Endothelial cell of umbilical vein (primary cell): ENCODE results near the gene ULK4. TPM values are rescaled to one million over a fixed set of nuclear protein-coding genes. Genes with fewer than 3 reads are reported as not detected.

ENCODE experiments used
- BruUV-seq: library from RNA; stranded (reverse); fragments of 400-500 nt; replicated peaks from 2 replicates; lab custom pipeline; 2021; lab: Mats Ljungman, UMichigan
- CTCF ChIA-PET: fragments of 300-600, 350-600 bp; sonication (Branson Sonifier 250); formaldehyde crosslinking; loops from one replicate; lab custom pipeline; 2021; ENCODE audit warnings: antibody characterized with exemption, inconsistent platforms; lab: Charles Lee
- POLR2A ChIA-PET: fragments of 300-600, 350-600 bp; sonication (Branson Sonifier 250); formaldehyde crosslinking; loops from one replicate; lab custom pipeline; 2021; ENCODE audit warnings: antibody characterized with exemption, inconsistent platforms; lab: Charles Lee
- DNase-seq: peaks from one replicate; pipeline ENCODE4 v3.0.0-alpha.2; 2011; ENCODE audit warnings: low read depth, low spot score
- FAIRE-seq: peaks from 2 replicates; lab custom pipeline; 2011; peaks lifted over from hg19 to GRCh38; lab: Jason Lieb, UNC
- H2AFZ ChIP-seq: 2 replicates; pipeline ENCODE4 v1.6.0; 2012; ENCODE audit warnings: low read depth, low read length, control low read depth, inconsistent platforms
- H3K27ac ChIP-seq: 2 replicates; pipeline ENCODE4 v1.5.1; 2011; ENCODE audit warnings: low read depth, mild to moderate bottlenecking, control low read depth, low read length, moderate library complexity; ENCODE audit not compliant: insufficient read depth
- H3K27me3 ChIP-seq, 2 experiments: 2 replicates each; pipeline versions ENCODE4 v1.6.0 to v1.6.1; 2011; ENCODE audit warnings: low read length in 2 of 2, mixed read lengths in 1 of 2; ENCODE audit not compliant: control insufficient read depth in 2 of 2, insufficient read depth in 2 of 2
- H3K36me3 ChIP-seq, 2 experiments: 2 replicates in 1 of 2; 3 replicates in 1 of 2; pipeline ENCODE4 v1.5.1; 2011; ENCODE audit warnings: low read length in 2 of 2, mild to moderate bottlenecking in 1 of 2, moderate library complexity in 1 of 2; ENCODE audit not compliant: control insufficient read depth in 2 of 2, insufficient read depth in 2 of 2; ENCODE audit errors: extremely low read depth in 1 of 2
- H3K4me1 ChIP-seq: 3 replicates; pipeline ENCODE4 v1.5.1; 2011; ENCODE audit warnings: mild to moderate bottlenecking, low read length; ENCODE audit not compliant: control insufficient read depth, insufficient read depth; ENCODE audit errors: extremely low read depth
- H3K4me2 ChIP-seq: 2 replicates; pipeline ENCODE4 v1.6.1; 2011; ENCODE audit warnings: low read length, control low read depth, mixed read lengths; ENCODE audit not compliant: insufficient read depth
- H3K4me3 ChIP-seq, 3 experiments: fragments of 200-600 bp in 1 of 3; sonication (generic), shearing (Covaris generic) in 1 of 3; replicated peaks in 1 of 3; 2 replicates each; pipeline ENCODE4 v1.5.1; 2011 to 2016; ENCODE audit warnings: control low read depth in 3 of 3, low read length in 3 of 3, mild to moderate bottlenecking in 2 of 3, inconsistent platforms in 1 of 3, low read depth in 1 of 3, moderate library complexity in 1 of 3; ENCODE audit not compliant: insufficient read depth in 1 of 3
- H3K79me2 ChIP-seq: 2 replicates; pipeline ENCODE4 v1.6.0; 2012; ENCODE audit warnings: low read length, inconsistent platforms; ENCODE audit not compliant: control insufficient read depth, insufficient read depth
- H3K9ac ChIP-seq: replicated peaks from 2 replicates; pipeline ENCODE3; 2011; ENCODE audit warnings: low read length, control low read depth; ENCODE audit not compliant: insufficient read depth; ENCODE audit errors: extremely low read depth
- H3K9me1 ChIP-seq: replicated peaks from 3 replicates; pipeline ENCODE4 v1.6.0; 2011; ENCODE audit warnings: mild to moderate bottlenecking, low read length; ENCODE audit not compliant: control insufficient read depth, insufficient read depth; ENCODE audit errors: extremely low read depth
- H3K9me3 ChIP-seq: replicated peaks from 2 replicates; pipeline ENCODE4 v1.5.1; 2012; ENCODE audit warnings: low read length, inconsistent platforms; ENCODE audit not compliant: control insufficient read depth, insufficient read depth
- H4K20me1 ChIP-seq: replicated peaks from 2 replicates; pipeline ENCODE3; 2011; ENCODE audit warnings: mild to moderate bottlenecking, low read length; ENCODE audit not compliant: control insufficient read depth, insufficient read depth; ENCODE audit errors: extremely low read depth
- FOS ChIP-seq: IDR thresholded peaks from 2 replicates; pipeline ENCODE4 v1.6.1; 2011; ENCODE audit warnings: mild to moderate bottlenecking, low read length, moderate library complexity, borderline replicate concordance; ENCODE audit not compliant: insufficient read depth
- GATA2 ChIP-seq: IDR thresholded peaks from 2 replicates; pipeline ENCODE4 v1.7.0; 2011; ENCODE audit warnings: low read depth, mild to moderate bottlenecking, moderate library complexity, mixed read lengths, low read length; ENCODE audit not compliant: insufficient read length, insufficient read depth
- MYC ChIP-seq: IDR thresholded peaks from one replicate; pipeline ENCODE4 v1.6.1; 2011; ENCODE audit warnings: mild to moderate bottlenecking, low read depth, low read length
- POLR2A ChIP-seq: IDR thresholded peaks from 2 replicates; pipeline ENCODE4 v1.6.1; 2012; ENCODE audit warnings: low read depth, mild to moderate bottlenecking, control low read depth, low read length
- dilution Hi-C: fragments of 300-500 bp; cut with MboI; formaldehyde crosslinking; loops from one replicate; pipeline ENCODE4 v1.15.0; 2019; ENCODE audit warnings: low sequenced_read_pairs; ENCODE audit not compliant: extremely low pct_ligation_motif_present
- intact Hi-C: fragments of 100-400 bp; cut with micrococcal nuclease; formaldehyde crosslinking; loops from one replicate; pipeline ENCODE4 v1.10.0; 2022
- polyA plus RNA-seq, 4 experiments: library from polyadenylated mRNA; depleted of rRNA in 3 of 4; stranded (reverse) in 3 of 4; unstranded in 1 of 4; fragments of >200 nt; gene quantifications; 2 replicates each; pipeline versions ENCODE4 v1.2.1 to v1.2.3, GENCODE V29; 2011 to 2012; ENCODE audit warnings: missing spikeins in 1 of 4
- total RNA-seq: library from RNA; stranded (reverse); gene quantifications from 2 replicates; pipeline ENCODE4 v1.2.3, GENCODE V29; 2021
- TF ChIP-seq, protein P1 (sequence below): IDR thresholded peaks from 2 replicates; pipeline ENCODE4 v1.6.1; 2011; ENCODE audit not compliant: insufficient read depth, insufficient read length
- TF ChIP-seq, protein P2 (sequence below), 2 donors: IDR thresholded peaks; 1 replicate in 1 of 2; 2 replicates in 1 of 2; pipeline ENCODE4 v1.5.1; 2011; ENCODE audit warnings: low read length in 2 of 2, mild to moderate bottlenecking in 2 of 2, moderate library complexity in 2 of 2, control low read depth in 1 of 2, inconsistent platforms in 1 of 2, low read depth in 1 of 2; ENCODE audit not compliant: insufficient read depth in 1 of 2; ENCODE audit errors: extremely low read depth in 1 of 2

ULK4 gene
- total and polyA plus RNA-seq, 2 donors (not counting 3 experiments of a cell fraction or from before 2014, with no cell fraction given), result 3.3 to 16.0 TPM

DNA sequence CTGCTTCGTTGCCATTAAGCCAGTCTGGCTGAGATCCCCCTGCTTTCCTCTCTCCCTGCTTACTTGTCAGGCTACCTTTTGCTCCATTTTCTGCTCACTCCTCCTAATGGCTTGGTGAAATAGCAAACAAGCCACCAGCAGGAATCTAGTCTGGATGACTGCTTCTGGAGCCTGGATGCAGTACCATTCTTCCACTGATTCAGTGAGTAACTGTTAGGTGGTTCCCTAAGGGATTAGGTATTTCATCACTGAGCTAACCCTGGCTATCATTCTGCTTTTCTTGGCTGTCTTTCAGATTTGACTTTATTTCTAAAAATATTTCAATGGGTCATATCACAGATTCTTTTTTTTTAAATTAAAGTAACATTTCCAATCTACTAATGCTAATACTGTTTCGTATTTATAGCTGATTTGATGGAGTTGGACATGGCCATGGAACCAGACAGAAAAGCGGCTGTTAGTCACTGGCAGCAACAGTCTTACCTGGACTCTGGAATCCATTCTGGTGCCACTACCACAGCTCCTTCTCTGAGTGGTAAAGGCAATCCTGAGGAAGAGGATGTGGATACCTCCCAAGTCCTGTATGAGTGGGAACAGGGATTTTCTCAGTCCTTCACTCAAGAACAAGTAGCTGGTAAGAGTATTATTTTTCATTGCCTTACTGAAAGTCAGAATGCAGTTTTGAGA, 737.6 kb downstream of the ULK4 start:
- Histone ChIP-seq H3K79me2 (peaks cover 95% of the 10 kb centered on the region), H3K9me3 (no peaks in the 10 kb centered on the region), H3K9ac (no peak overlapping the region), H4K20me1 (peaks cover 18% of the 10 kb centered on the region), H3K27me3 (no peaks in the 10 kb centered on the region), H3K4me3 (no peak overlapping the region), H3K4me2 (no peak overlapping the region), H2AFZ (no peak overlapping the region), H3K27ac (no peak overlapping the region), H3K36me3 (peaks cover 20 to 23% of the 10 kb centered on the region in 2 experiments), H3K9me1 (no peaks in the 10 kb centered on the region), H3K4me1 (peaks cover 4% of the 10 kb centered on the region)
- DNase-seq (no peak), FAIRE-seq (no peak)
- ChIA-PET CTCF (interaction anchor here (1.2 to 2.0 kb wide), 3 partner anchors 11 to 303 kb away, joined by 3 to 5 read pairs (median 3); no protein-coding TSS in a partner anchor), POLR2A (no interaction called here)
- BruUV-seq, result no TSS peak
- TF ChIP-seq MYC (no peak), POLR2A (no peak), GATA2 (no peak), FOS (no peak)
- TF ChIP-seq, protein P1, sequence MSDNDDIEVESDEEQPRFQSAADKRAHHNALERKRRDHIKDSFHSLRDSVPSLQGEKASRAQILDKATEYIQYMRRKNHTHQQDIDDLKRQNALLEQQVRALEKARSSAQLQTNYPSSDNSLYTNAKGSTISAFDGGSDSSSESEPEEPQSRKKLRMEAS, result no peak
- TF ChIP-seq, protein P2, sequence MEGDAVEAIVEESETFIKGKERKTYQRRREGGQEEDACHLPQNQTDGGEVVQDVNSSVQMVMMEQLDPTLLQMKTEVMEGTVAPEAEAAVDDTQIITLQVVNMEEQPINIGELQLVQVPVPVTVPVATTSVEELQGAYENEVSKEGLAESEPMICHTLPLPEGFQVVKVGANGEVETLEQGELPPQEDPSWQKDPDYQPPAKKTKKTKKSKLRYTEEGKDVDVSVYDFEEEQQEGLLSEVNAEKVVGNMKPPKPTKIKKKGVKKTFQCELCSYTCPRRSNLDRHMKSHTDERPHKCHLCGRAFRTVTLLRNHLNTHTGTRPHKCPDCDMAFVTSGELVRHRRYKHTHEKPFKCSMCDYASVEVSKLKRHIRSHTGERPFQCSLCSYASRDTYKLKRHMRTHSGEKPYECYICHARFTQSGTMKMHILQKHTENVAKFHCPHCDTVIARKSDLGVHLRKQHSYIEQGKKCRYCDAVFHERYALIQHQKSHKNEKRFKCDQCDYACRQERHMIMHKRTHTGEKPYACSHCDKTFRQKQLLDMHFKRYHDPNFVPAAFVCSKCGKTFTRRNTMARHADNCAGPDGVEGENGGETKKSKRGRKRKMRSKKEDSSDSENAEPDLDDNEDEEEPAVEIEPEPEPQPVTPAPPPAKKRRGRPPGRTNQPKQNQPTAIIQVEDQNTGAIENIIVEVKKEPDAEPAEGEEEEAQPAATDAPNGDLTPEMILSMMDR (IDR thresholded peaks at IDR 0.05; ENCODE audit: extremely low read depth in 1 of 2, insufficient read depth in 1 of 2, low read depth in 1 of 2, low read length in 2 of 2), result no peak
- dilution Hi-C loops (no loop called here), intact Hi-C loops (loop anchor here (5.0 kb wide), 3 partner anchors 252 to 642 kb away; no protein-coding TSS in a partner anchor)
